ENCODE measurements around the gene AQP12B.

GRCh38 chr2:240712121-240712520, 29.4 kb upstream of the AQP12B start:
- TF ChIP-seq CTCF (IDR thresholded peaks at IDR 0.05): no peak
- TF ChIP-seq ZFX (IDR thresholded peaks at IDR 0.05; ENCODE audit: borderline replicate concordance): no peak
